ENCODE results near the gene SLC38A7. TPM values are rescaled to one million over a fixed set of nuclear protein-coding genes. Genes with fewer than 3 reads are reported as not detected.
"Not testable (repeated sequence)": the region's sequence is repeated elsewhere in the genome, so short reads cannot be mapped to it uniquely, and the experiment has no call there.

Gene SLC38A7
- total RNA-seq, 2 experiments from 2014 or later, result 10.4 to 12.3 TPM

DNA sequence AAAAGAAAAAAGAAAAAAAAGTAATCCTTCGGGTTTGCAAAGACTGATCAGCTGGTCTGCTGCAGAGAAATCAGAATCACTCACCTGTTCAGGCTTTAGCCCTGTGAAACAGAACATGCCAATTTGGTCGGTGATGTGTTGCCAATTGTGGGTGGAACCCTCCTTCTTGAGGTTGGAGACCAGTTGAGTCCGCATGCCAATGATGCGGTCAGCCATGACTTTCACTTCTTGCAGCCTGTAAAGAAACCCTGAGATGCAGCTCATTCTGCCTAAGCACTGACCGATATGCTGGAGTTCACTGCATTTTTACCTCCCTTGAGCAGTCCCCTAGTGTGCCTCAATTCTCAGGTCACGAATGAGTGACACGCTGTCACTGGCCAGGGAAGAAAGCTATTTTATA is 24.8 kb upstream of the SLC38A7 start:
- H3K9me3 Mint-ChIP-seq (ENCODE audit: low read depth), result no peaks in the 10 kb centered on the region
- no peak overlapping the region for H3K4me3 Mint-ChIP-seq
- H3K27ac Mint-ChIP-seq, result no peak overlapping the region
- no peaks in the 10 kb centered on the region for H3K27me3 Mint-ChIP-seq
- peaks cover 45% of the 10 kb centered on the region for H3K36me3 Mint-ChIP-seq
- CTCF ChIA-PET, result interaction anchor here (1.0 kb wide), 1 partner anchor 47 kb away, joined by 3 read pairs; no protein-coding TSS in a partner anchor
- ATAC-seq, result no peak
- no peak for DNase-seq
- H3K4me1 Mint-ChIP-seq, result no peaks in the 10 kb centered on the region

DNA sequence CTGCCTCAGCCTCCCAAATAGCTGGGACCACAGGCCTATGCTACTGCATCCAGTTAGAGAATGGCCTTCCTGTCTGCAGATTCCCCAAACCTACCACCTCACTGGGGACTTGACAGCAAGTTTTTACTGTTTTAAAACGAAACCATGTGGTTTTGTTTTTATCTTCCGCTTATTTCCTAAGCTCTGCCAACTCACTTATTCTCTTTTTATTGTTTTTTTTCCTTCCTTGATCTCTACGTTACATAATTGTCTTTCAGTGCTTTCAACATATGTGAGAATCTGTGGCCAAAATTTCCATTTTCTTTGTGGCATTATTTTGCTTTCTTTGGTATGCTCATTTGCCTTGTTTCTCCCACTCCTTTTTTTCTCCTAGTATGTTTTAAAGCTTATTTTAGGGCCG is 14.6 kb upstream of the SLC38A7 start:
- H3K27ac Mint-ChIP-seq, result no peak overlapping the region
- DNase-seq (no peak), ATAC-seq (peak; percentile 27)
- CTCF ChIA-PET, result interaction anchor here (1.2 to 1.4 kb wide), 4 partner anchors 13 to 76 kb away, joined by 3 to 7 read pairs (median 4); partner anchors contain the start of gene SLC38A7
- no peak overlapping the region for H3K4me3 Mint-ChIP-seq
- no peaks in the 10 kb centered on the region for H3K9me3 Mint-ChIP-seq (ENCODE audit: low read depth)
- H3K4me1 Mint-ChIP-seq, result peaks cover 5% of the 10 kb centered on the region
- H3K27me3 Mint-ChIP-seq, result peaks cover 6% of the 10 kb centered on the region
- no peaks in the 10 kb centered on the region for H3K36me3 Mint-ChIP-seq

DNA sequence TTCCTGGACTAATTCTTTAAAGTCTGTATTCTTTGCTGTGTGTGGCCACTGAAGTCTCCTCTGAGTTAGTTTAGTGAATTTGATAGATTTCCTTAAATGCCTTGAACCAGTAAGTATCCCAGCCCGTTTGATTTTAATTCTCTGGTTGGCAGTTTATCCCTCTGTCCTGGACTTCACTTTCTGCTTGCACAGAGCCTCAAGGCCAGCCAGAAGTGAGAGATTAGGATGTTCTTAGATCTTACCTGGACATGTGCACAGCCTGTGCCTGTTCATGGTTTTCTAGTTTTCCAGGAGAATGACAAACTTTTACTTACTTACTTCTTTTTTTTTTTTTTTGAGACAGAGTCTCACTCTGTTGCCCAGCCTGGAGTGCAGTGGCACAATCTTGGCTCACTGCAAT is 10.8 kb upstream of the SLC38A7 start:
- H3K9me3 Mint-ChIP-seq (ENCODE audit: low read depth), result no peaks in the 10 kb centered on the region
- no peaks in the 10 kb centered on the region for H3K36me3 Mint-ChIP-seq
- peaks cover 10% of the 10 kb centered on the region for H3K27me3 Mint-ChIP-seq
- DNase-seq (no peak), ATAC-seq (no peak)
- CTCF ChIA-PET, result no interaction called here
- no peak overlapping the region for H3K27ac Mint-ChIP-seq
- H3K4me3 Mint-ChIP-seq, result no peak overlapping the region
- peaks cover 5% of the 10 kb centered on the region for H3K4me1 Mint-ChIP-seq

DNA sequence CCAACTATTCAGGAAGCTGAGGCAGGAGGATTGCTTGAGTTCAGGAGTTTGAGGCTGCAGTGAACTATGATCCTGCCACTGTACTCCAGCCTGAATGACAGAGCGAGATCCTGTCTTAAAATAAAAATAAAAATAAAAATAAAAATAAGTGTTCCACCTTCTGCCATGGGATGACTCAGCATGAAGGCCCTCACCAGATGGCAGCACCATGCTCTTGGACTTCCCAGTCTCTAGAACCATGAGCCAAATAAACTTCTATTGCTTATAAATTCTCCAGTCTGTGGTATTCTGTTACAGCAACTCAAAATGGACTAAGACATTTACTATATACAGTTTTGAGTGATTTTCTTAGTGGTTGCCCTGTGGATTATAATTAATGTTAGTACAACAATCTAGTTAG is 7.9 kb upstream of the SLC38A7 start:
- peaks cover 16% of the 10 kb centered on the region for H3K27me3 Mint-ChIP-seq
- CTCF ChIA-PET, result no interaction called here
- H3K27ac Mint-ChIP-seq, result no peak overlapping the region
- H3K36me3 Mint-ChIP-seq, result no peaks in the 10 kb centered on the region
- H3K4me3 Mint-ChIP-seq, result no peak overlapping the region
- no peaks in the 10 kb centered on the region for H3K9me3 Mint-ChIP-seq (ENCODE audit: low read depth)
- H3K4me1 Mint-ChIP-seq, result no peaks in the 10 kb centered on the region
- ATAC-seq (no peak), DNase-seq (no peak)

DNA sequence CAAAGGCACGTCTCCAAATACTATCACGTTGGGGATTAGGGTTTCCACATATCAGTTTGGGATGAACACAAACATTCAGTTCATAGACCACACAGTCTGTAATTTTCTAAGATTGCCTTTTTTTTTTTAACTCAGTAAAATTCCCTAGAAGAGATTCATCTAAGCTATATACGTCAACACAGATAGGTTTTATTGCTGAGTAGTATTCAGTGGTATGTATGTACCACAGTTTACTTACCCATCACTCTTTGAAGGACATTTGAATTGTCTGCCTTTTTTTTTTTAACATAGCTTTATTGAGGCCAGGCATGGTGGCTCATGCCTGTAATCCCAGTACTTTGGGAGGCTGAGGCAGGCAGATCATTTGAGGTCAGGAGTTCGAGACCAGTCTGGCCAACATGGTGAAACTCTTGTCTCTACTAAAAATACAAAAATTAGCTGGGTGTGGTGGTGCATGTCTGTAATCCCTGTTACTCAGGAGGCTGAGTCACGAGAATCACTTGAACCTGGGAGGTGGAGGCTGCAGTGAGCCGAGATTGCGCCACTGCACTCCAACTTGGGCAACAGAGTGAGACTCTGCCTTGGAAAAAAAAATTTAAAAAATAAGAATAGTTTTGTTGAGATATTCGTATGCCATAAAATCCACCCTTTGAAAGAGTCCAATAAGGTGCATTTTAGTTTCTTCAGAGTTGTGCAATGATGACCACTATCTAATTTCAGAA is 2.6 kb upstream of the SLC38A7 start:
- ATAC-seq; H3K27ac Mint-ChIP-seq; H3K9me3 Mint-ChIP-seq (ENCODE audit: low read depth); H3K4me3 Mint-ChIP-seq; H3K36me3 Mint-ChIP-seq; DNase-seq; CTCF ChIA-PET; H3K27me3 Mint-ChIP-seq: not testable (repeated sequence)
- peaks cover 13% of the 10 kb centered on the region for H3K4me1 Mint-ChIP-seq

DNA sequence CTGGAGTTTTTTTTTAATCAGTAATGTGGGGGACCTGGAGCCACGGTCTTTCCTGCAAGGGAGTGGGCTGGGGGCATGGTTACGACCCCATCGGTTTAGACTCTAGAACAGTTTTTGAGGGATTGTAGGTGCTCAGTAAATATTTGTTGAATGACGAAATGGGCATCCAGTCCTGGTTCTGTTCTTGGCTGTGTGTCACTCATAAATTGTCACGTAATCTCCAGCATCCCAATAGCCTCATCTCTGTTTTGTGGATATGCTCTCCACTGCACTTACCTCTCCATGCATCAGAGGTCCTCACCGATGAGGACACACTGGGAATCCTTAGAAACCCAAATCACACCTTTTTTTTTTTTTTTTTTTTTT is 497 bp upstream of the SLC38A7 start:
- CTCF ChIA-PET, result interaction anchor here (0.8 to 2.7 kb wide), 6 partner anchors 9 to 349 kb away, joined by 3 to 16 read pairs (median 3); no protein-coding TSS in a partner anchor
- Mint-ChIP-seq H3K9me3 (ENCODE audit: low read depth) (no peaks in the 10 kb centered on the region), H3K4me3 (peak overlapping the region; percentile 84), H3K4me1 (peaks cover 13% of the 10 kb centered on the region), H3K27ac (no peak overlapping the region), H3K36me3 (no peaks in the 10 kb centered on the region), H3K27me3 (peaks cover 6% of the 10 kb centered on the region)
- no peak for ATAC-seq
- no peak for DNase-seq

DNA sequence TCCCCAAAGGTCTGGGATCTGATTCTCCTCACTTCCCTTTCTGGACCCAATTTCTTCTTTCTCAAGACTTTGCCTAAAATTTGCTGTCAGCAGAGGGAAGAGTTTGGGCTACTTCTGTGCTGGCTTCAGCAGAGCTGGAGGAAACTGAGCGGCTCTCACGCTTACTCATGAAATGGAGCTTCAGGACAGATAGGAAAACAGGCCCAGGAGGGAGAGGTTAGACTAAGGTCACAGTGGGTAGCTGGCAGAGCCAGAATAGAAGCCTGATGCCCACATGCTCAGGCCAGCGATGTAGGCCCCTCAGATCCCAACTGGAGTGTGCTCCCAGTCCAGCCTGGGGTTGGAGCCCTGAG is 593 bp downstream of the SLC38A7 start:
- no peak for DNase-seq

DNA sequence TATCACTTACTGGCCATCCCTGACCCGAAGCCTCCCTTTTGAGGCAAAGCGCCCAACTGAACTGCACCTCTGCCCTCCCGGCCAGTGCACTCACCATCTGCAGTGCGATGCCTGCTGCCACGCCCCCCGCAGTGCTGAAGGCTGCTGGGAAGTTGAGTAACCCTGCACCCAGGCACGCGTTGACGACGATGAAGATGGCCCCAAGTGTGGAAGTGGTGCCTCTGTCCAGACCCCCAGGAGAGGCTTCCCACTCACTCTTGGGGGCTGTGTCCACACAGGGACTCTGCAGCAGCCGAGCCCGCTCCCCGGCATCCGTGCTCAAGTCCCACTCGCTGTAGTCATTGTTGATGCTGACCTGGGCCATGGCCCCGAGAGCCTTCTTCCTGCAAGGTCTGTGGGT is 4.8 kb downstream of the SLC38A7 start:
- ATAC-seq, result no peak
- DNase-seq, result no peak
- H3K27me3 Mint-ChIP-seq, result no peaks in the 10 kb centered on the region
- no peaks in the 10 kb centered on the region for H3K36me3 Mint-ChIP-seq
- no peak overlapping the region for H3K27ac Mint-ChIP-seq
- no peak overlapping the region for H3K4me3 Mint-ChIP-seq
- H3K4me1 Mint-ChIP-seq, result peaks cover 12% of the 10 kb centered on the region
- CTCF ChIA-PET, result no interaction called here
- H3K9me3 Mint-ChIP-seq (ENCODE audit: low read depth), result no peaks in the 10 kb centered on the region

More for the DNA sequence above, 593 bp downstream of the SLC38A7 start:
- Mint-ChIP-seq H3K36me3 (no peaks in the 10 kb centered on the region), H3K9me3 (ENCODE audit: low read depth) (no peaks in the 10 kb centered on the region), H3K27me3 (no peaks in the 10 kb centered on the region), H3K27ac (peak overlapping the region; percentile 45), H3K4me1 (peaks cover 13% of the 10 kb centered on the region), H3K4me3 (peak overlapping the region; percentile 84)
- CTCF ChIA-PET, result interaction anchor here (0.9 to 2.7 kb wide), 5 partner anchors 23 to 347 kb away, joined by 3 to 16 read pairs (median 3); no protein-coding TSS in a partner anchor
- no peak for ATAC-seq

DNA sequence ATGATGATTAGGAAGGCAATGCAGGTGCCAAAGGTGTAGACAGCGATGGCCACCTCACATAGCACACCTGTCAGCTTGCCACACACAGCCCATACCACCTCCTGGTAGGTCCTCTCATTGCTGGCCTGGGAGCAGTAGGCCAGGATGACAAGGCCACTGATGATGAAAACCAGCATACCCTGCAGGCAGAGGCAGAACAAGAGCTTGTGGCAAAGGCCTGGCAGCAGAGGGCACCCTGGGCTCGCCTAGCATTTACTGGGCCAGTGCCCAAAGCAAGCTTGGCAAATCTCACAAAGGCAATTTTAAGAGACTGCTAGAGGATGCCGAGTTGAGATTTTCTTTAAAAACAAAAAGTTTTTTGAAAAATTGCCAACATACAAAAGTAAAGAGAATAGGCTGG is 5.9 kb downstream of the SLC38A7 start:
- no peak for DNase-seq
- no peaks in the 10 kb centered on the region for H3K36me3 Mint-ChIP-seq
- CTCF ChIA-PET, result interaction anchor here (0.8 to 1.0 kb wide), 2 partner anchors 74 to 78 kb away, joined by 3 to 5 read pairs; no protein-coding TSS in a partner anchor
- no peaks in the 10 kb centered on the region for H3K9me3 Mint-ChIP-seq (ENCODE audit: low read depth)
- no peak for ATAC-seq
- H3K27me3 Mint-ChIP-seq, result no peaks in the 10 kb centered on the region
- no peak overlapping the region for H3K4me3 Mint-ChIP-seq
- H3K4me1 Mint-ChIP-seq, result peaks cover 6% of the 10 kb centered on the region
- H3K27ac Mint-ChIP-seq, result no peak overlapping the region

DNA sequence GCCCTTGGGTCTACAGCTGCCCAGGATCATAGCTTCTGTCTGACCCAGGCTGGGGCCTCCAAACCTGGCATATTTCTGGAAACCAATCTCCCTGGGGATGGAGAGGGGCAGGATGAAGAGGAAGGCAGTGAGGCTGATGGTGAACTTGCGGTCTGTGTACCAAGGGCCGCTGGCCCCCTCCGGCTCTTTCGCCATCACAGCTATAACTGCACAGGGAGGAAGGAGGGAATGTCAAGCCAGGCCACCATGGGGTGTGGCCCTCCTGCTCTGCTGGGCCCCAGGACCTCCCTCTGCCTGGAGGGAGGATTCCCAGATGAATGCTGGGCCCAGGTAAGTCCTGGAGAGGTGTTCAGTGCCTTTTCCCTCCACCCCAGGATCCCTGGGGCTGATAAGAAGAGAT is 6.3 kb downstream of the SLC38A7 start:
- no peaks in the 10 kb centered on the region for H3K9me3 Mint-ChIP-seq (ENCODE audit: low read depth)
- H3K27me3 Mint-ChIP-seq, result no peaks in the 10 kb centered on the region
- H3K4me1 Mint-ChIP-seq, result peaks cover 2% of the 10 kb centered on the region
- no peaks in the 10 kb centered on the region for H3K36me3 Mint-ChIP-seq
- H3K27ac Mint-ChIP-seq, result no peak overlapping the region
- no peak overlapping the region for H3K4me3 Mint-ChIP-seq
- no peak for ATAC-seq
- DNase-seq, result no peak
- CTCF ChIA-PET, result interaction anchor here (1.0 kb wide), 1 partner anchor 74 kb away, joined by 3 read pairs; no protein-coding TSS in a partner anchor

DNA sequence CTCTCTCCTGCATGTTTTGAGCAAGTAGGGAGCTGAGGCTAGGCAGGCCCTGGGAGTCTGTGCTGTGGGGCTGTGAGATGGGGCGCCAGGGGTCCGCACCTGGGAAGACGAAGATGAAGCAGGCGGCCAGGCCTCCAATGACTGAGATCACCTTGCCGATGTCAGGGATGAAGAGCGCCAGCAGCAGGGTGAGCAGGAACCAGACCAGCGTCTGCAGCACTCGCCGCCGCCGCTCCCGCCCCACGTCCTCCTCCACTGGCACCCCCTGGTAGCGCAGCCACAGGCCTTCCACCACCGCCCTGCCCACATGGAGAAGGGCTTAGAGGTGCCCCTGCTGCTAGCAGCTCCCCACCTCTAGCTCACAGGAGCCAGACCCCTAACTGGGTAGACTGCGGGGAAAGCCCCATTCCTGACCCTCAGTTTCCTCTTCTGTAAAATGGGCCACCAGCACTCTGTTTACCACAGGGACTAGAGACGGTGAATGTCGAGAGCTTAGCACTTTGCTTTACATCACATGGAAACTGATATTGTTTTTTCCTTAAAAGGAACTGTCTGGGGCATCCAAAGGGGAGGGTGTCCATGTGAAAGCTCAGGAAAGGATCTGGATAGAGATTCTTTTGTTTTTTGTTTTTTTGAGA is 13.5 kb downstream of the SLC38A7 start:
- ATAC-seq, result no peak
- no peak for DNase-seq
- H3K4me1 Mint-ChIP-seq, result no peaks in the 10 kb centered on the region
- H3K27ac Mint-ChIP-seq, result no peak overlapping the region
- no peaks in the 10 kb centered on the region for H3K9me3 Mint-ChIP-seq (ENCODE audit: low read depth)
- no peaks in the 10 kb centered on the region for H3K27me3 Mint-ChIP-seq
- no peaks in the 10 kb centered on the region for H3K36me3 Mint-ChIP-seq
- no peak overlapping the region for H3K4me3 Mint-ChIP-seq
- CTCF ChIA-PET, result interaction anchor here (1.1 kb wide), 1 partner anchor 32 kb away, joined by 3 read pairs; no protein-coding TSS in a partner anchor

DNA sequence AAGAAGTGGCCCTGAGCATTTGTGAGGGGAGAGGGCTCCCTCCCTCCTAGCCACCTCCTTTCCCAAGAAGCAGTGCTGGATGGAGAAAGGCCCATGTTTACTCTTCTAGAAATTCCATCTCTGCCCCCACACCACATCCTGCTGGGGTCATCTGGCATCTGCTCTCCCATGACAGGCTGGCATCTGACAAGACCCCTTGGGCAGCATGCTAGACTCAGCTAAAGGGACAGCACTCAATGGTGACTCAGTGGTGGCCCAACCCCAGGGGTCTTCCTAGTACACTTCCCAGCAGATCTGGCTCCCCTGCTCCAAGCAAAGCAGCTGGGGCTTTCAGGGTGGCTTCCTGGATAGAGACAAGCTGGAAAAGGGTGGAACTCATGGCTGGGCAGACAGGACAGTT is 14.4 kb downstream of the SLC38A7 start:
- ATAC-seq (no peak), DNase-seq (no peak)
- Mint-ChIP-seq H3K9me3 (ENCODE audit: low read depth) (no peaks in the 10 kb centered on the region), H3K27me3 (no peaks in the 10 kb centered on the region), H3K4me1 (no peaks in the 10 kb centered on the region), H3K27ac (no peak overlapping the region), H3K4me3 (no peak overlapping the region), H3K36me3 (no peaks in the 10 kb centered on the region)
- CTCF ChIA-PET, result interaction anchor here (1.1 kb wide), 1 partner anchor 31 kb away, joined by 3 read pairs; no protein-coding TSS in a partner anchor

DNA sequence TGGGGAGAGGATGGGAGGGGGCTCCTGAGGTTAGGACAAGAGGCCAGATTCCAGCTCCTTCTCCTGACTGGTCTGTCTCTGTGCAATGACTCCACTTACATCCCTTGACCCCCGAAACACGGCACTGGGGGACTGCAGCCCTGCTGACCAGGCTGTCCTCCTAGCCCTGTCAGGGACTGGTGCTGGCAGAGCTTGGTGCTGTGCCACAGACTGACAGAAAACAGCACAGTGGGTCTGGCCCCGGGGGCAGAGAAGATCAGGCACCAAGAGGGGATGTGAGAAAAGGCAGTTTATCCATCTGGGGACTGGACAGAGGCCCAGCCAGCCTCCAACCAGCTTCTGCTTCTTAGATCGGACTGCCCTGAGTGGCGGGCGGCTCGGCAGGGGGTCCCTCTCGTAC is 19.4 kb downstream of the SLC38A7 start:
- Mint-ChIP-seq H3K27ac (no peak overlapping the region), H3K27me3 (no peaks in the 10 kb centered on the region), H3K4me3 (no peak overlapping the region), H3K9me3 (ENCODE audit: low read depth) (no peaks in the 10 kb centered on the region), H3K36me3 (no peaks in the 10 kb centered on the region), H3K4me1 (no peaks in the 10 kb centered on the region)
- ATAC-seq (no peak), DNase-seq (no peak)
- CTCF ChIA-PET, result interaction anchor here (1.3 kb wide), 1 partner anchor 153 kb away, joined by 4 read pairs; no protein-coding TSS in a partner anchor

Measured in activated CD8-positive, alpha-beta memory T cell treated with anti-CD3 and anti-CD28 coated beads, Interleukin-2, amount 10 ng/mL, durations not matched to agents 7 days and 5 days (primary cell).